Activated T-cell treated with anti-CD3 and anti-CD28 coated beads, Interleukin-2, amount 50 U/mL, for 72 hours (primary cell): ENCODE data around the gene PAAF1. TPM values are rescaled to one million over a fixed set of nuclear protein-coding genes. Genes with fewer than 3 reads are reported as not detected.

Source experiments
- ATAC-seq, 2 donors: fragments of 150-1000 bp; cut with Tn5 transposase; replicated peaks in 1 of 2; 2 replicates each; pipeline ENCODE4 v1.10.0; 2021; ENCODE audit warnings: moderate library complexity in 2 of 2, mild to moderate bottlenecking in 1 of 2
- DNase-seq, 2 donors: peaks; one replicate each; pipeline ENCODE4 v3.0.0; 2021 to 2022; ENCODE audit warnings: mixed read lengths in 1 of 2
- H3K27ac Mint-ChIP-seq: one replicate; pipeline ENCODE4 v1.8.0; 2022; ENCODE audit warnings: mild to moderate bottlenecking, moderate library complexity, mixed read lengths
- H3K27me3 Mint-ChIP-seq: one replicate; pipeline ENCODE4 v1.8.0; 2022; ENCODE audit warnings: low read depth, mixed read lengths
- H3K36me3 Mint-ChIP-seq, 2 donors: one replicate each; pipeline ENCODE4 v1.8.0; 2022; ENCODE audit warnings: mixed read lengths in 2 of 2, mild to moderate bottlenecking in 1 of 2; ENCODE audit not compliant: insufficient read depth in 2 of 2
- H3K4me1 Mint-ChIP-seq: one replicate; pipeline ENCODE4 v1.8.0; 2022; ENCODE audit warnings: low read depth, mixed read lengths
- H3K4me3 Mint-ChIP-seq, 2 donors: one replicate each; pipeline ENCODE4 v1.8.0; 2022; ENCODE audit warnings: mild to moderate bottlenecking in 2 of 2, mixed read lengths in 2 of 2, moderate library complexity in 2 of 2
- H3K9me3 Mint-ChIP-seq, 2 donors: one replicate each; pipeline ENCODE4 v1.8.0; 2022; ENCODE audit warnings: mixed read lengths in 2 of 2
- total RNA-seq, 2 donors: library from RNA; stranded (reverse); gene quantifications; one replicate each; pipeline ENCODE4 v1.2.3, GENCODE V29; 2022

The PAAF1 gene
- total RNA-seq, 2 donors from 2014 or later, result 36.8 to 38.9 TPM

DNA sequence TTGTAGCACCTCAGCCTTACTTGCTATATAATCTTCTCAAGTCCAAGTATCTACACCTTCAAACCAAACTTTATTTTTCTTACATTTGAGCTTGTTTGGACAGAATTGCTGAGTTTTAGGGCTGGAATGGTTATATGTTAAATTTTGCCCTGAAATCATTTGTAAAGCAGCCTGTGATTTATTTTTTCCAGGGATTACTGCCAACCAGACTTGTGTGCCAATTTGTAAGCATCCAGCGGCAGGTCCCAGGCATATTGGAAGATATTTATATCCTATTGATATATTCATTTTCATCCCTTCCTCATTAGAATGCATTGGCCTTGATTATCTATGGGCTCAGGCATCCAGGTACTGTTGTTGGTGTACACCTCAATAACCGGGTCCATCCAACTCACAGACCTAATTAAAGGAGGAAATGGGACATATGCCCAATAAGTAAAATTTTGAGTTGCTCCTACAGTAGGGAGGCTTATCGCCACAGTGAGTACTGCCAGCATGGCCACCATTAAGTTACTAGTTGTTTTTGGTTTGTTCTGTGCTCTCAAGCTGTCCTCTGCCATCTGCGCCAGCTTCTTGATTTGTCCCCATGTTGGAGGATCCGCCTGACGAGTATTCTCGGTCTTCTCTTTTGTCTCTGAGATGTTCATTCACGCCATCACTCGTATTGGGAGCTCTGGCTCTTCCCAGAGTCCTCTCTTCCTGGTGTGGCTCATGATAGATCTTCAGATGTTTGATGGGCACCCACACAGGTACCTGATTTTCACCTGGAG lies 64.2 kb downstream of the PAAF1 start:
- no peaks in the 10 kb centered on the region for H3K4me1 Mint-ChIP-seq
- H3K4me3 Mint-ChIP-seq, result no peak overlapping the region
- no peak overlapping the region for H3K27ac Mint-ChIP-seq
- H3K36me3 Mint-ChIP-seq, result peaks cover 3 to 10% of the 10 kb centered on the region in 2 donors
- no peak for ATAC-seq
- no peaks in the 10 kb centered on the region for H3K27me3 Mint-ChIP-seq
- DNase-seq, result no peak
- H3K9me3 Mint-ChIP-seq, result peaks cover 2 to 3% of the 10 kb centered on the region in 2 donors

DNA sequence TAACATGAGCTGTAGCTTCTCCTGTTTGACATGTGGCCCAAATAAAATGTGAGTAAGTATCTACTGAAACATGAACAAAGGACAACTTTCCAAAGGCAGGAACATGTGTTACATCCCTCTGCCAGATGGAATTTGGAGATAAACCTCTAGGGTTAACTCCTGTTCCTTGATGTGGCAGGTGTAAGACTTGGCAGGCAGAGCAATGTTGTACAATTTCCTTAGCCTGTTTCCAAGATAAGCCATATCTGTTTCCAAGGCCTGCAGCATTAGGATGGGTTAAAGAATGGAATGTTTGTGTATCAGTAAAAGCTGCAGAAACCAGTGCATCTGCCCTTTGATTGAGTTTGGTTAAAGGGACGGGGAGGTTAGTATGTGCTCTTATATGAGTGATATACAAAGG lies 65.2 kb downstream of the PAAF1 start:
- peaks cover 3 to 13% of the 10 kb centered on the region in 2 donors for H3K36me3 Mint-ChIP-seq
- no peaks in the 10 kb centered on the region for H3K4me1 Mint-ChIP-seq
- no peaks in the 10 kb centered on the region for H3K27me3 Mint-ChIP-seq
- peaks cover 2 to 3% of the 10 kb centered on the region in 2 donors for H3K9me3 Mint-ChIP-seq
- DNase-seq (no peak), ATAC-seq (no peak)
- no peak overlapping the region for H3K4me3 Mint-ChIP-seq
- H3K27ac Mint-ChIP-seq, result no peak overlapping the region

DNA sequence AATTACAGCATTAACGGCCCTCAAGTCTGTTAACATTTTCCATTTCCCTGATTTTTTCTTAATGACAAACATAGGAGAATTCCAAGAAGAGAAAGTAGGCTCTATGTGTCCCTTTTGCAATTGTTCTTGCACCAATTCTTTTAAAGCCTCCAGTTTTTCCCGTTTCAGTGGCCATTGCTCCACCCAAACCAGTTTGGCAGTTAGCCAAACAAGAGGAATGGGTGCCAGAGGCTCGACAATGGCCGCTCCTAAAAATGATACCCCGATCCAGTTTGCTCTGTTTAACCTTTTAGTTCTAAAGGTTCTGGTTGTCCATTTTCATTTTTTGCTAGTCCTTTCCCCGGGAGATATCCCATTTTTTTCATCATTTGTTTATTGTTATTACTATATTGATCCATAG lies 67.3 kb downstream of the PAAF1 start:
- H3K27me3 Mint-ChIP-seq, result no peaks in the 10 kb centered on the region
- H3K4me3 Mint-ChIP-seq, result no peak overlapping the region
- peaks cover 3 to 8% of the 10 kb centered on the region in 2 donors for H3K36me3 Mint-ChIP-seq
- peaks cover 2 to 3% of the 10 kb centered on the region in 2 donors for H3K9me3 Mint-ChIP-seq
- no peak overlapping the region for H3K27ac Mint-ChIP-seq
- ATAC-seq (no peak), DNase-seq (no peak)
- no peaks in the 10 kb centered on the region for H3K4me1 Mint-ChIP-seq

DNA sequence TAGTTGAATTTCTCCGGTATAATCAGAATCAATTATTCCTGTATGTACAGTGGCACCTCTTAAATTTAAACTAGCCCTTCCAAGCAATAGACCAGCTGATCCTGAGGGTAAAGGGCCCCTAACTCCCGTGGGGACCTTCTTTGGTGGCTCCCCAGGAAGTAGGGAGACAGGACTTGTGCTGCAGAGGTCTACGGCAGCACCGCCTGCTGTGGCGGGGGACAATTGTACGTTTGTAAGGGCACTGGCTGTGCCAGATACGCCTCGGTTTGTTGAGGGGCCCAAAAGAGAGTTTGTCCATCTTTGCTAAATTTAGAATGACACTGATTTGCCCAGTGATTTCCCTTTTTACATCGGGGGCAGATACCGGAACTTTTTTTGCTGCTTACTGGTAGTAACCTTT lies 68.1 kb downstream of the PAAF1 start:
- Mint-ChIP-seq H3K4me3 (no peak overlapping the region), H3K27ac (no peak overlapping the region), H3K4me1 (no peaks in the 10 kb centered on the region), H3K9me3 (peaks cover 2 to 3% of the 10 kb centered on the region in 2 donors), H3K36me3 (peaks cover 3 to 8% of the 10 kb centered on the region in 2 donors), H3K27me3 (no peaks in the 10 kb centered on the region)
- DNase-seq, result no peak
- ATAC-seq, result no peak

DNA sequence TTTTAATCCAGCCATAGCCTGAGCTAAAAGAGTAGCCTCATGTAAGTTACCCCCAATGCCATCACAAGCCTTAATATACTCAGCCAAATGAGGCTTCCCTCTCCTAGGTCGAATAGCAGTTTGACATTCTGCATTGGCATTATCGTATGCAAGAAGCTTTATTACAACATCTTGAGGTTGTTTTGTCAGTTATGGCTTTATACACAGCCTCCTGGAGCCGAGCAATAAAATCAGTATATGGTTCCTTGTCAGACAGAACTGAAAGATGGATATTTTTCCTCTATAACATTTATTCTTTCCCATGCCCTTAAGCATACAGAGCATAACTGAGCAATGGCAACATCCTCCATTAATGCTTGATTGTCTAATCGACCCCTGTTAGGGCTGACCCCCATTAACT lies 68.6 kb downstream of the PAAF1 start:
- no peak overlapping the region for H3K27ac Mint-ChIP-seq
- H3K9me3 Mint-ChIP-seq, result peaks cover 2 to 3% of the 10 kb centered on the region in 2 donors
- H3K4me1 Mint-ChIP-seq, result no peaks in the 10 kb centered on the region

DNA sequence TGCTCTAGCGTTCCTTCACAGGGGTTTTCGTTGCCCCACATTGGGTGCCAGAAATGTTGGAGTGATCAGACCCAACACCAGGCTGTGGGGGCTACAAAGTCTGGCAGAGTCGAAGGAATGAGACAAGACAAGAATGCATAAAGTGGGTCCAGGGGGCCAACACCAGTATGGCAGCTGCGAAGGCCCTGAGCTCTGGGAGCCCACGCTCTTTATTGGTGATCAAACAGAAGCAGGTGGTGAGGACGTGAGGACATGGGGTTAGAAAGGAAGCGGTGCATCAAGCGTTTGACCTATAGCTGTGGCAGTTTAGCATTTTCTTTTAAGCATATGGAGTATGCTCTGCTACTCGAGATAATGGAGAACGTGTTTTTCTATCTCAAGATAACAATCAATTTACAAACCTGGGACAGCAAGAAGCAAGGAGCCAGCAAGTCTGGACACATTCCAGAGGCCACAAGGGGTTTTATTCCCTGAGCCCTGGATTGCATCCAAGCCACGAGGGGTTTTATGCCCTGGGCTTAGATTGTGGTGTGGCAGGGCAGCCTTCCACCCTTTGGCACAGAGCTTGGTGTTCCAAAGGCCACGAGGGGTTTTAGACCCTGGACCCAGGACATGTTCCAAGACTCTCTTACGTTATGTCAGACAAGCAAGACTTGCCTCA lies 70.1 kb downstream of the PAAF1 start:
- Mint-ChIP-seq H3K4me3 (no peak overlapping the region), H3K9me3 (no peaks in the 10 kb centered on the region), H3K27ac (no peak overlapping the region), H3K27me3 (no peaks in the 10 kb centered on the region), H3K36me3 (peaks cover 0 to 3% of the 10 kb centered on the region in 2 donors), H3K4me1 (no peaks in the 10 kb centered on the region)
- ATAC-seq (no peak), DNase-seq (no peak)

More for the DNA sequence above, 68.6 kb downstream of the PAAF1 start:
- no peaks in the 10 kb centered on the region for H3K27me3 Mint-ChIP-seq
- no peak for DNase-seq
- H3K4me3 Mint-ChIP-seq, result no peak overlapping the region
- H3K36me3 Mint-ChIP-seq, result peaks cover 3 to 8% of the 10 kb centered on the region in 2 donors
- ATAC-seq, result no peak

DNA sequence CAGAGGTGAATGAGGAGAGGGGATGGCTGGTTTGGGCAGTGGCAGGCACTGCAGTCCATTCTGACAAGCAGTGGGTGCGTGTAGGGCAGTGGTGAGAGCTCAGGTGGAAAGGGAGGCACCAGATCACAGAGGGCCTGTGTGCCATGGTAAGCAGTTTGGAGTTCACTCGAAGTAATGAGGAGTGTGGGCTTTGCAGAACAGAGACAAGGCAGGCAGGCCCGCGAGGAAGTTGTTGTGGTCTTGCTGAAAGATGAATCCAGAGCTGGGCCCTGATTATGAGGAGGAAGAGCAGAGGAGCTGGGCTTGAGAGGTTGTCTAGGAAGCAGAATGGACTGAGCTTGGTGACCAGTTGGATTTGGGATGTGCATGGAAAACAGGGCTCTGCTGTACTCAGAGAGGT lies 72.4 kb downstream of the PAAF1 start:
- no peak overlapping the region for H3K4me3 Mint-ChIP-seq
- peaks cover 0 to 3% of the 10 kb centered on the region in 2 donors for H3K36me3 Mint-ChIP-seq

DNA sequence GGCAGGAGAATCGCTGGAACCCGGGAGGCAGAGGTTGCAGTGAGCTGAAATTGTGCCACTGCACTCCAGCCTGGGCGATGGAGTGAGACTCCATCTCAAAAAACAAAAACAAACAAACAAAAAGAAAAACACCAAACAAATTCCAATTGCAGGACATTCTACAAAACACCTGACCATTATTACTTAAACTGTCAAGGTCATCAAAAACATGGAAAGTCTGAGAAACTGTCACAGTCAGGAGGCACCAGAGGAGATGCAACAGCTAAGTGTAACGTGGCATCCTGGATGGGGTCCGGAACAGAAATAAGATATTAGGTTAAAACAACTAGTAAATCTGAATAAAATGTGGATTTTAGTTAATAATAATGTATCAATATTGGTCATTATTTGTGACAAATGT lies 73.1 kb downstream of the PAAF1 start:
- Mint-ChIP-seq H3K4me3 (no peak overlapping the region), H3K27ac (no peak overlapping the region), H3K4me1 (no peaks in the 10 kb centered on the region), H3K27me3 (no peaks in the 10 kb centered on the region), H3K9me3 (no peaks in the 10 kb centered on the region), H3K36me3 (peaks cover 0 to 3% of the 10 kb centered on the region in 2 donors)
- DNase-seq, result no peak
- no peak for ATAC-seq

More for the DNA sequence above, 72.4 kb downstream of the PAAF1 start:
- Mint-ChIP-seq H3K27me3 (no peaks in the 10 kb centered on the region), H3K27ac (no peak overlapping the region), H3K9me3 (no peaks in the 10 kb centered on the region), H3K4me1 (no peaks in the 10 kb centered on the region)
- ATAC-seq (no peak), DNase-seq (no peak)

DNA sequence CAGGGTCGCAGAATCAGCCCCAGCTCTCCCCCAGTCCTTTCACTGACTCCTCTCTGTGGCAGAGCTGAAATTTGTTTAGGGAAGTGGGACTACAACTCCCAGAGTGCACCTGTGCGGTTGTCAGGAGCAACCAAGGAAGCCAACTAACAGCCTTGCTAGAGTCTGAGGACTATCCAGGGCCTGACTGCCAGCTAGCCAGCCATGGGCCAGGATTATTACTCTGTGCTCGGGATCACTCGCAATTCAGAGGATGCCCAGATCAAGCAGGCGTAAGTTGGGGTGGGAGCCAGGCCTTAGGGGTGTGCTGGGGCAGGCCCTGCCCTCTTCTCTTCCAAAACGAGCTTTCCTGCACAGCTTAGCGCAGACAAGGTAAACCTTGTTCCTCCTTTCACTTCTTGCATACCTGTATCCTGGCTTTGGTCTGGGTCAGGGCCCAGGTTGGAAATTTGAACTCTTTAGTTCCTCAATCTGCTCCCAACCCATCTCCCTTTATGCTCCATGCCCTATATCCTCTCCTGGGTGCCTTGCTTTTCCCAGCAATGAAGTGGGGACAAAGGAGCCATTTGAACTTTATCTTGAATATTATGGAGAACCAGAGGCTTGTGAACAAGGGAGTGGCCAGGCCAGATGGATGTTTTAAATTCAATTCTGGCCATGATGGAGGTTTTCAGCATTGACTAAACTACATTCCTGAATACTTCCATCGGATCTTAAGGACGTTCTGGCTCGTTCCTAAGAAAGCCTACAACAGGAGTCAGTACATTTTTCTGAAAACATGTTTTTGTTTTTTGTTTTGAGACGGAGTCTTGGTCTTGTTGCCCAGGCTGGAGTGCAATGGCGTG lies 74.3 kb downstream of the PAAF1 start, which contains the start of gene DNAJB13:
DNAJB13 (plus strand) TSS at position 158 of the 842 bp plus-strand sequence; CDS start at position 202, 44 bp downstream.
- Mint-ChIP-seq H3K36me3 (peaks cover 0 to 3% of the 10 kb centered on the region in 2 donors), H3K27me3 (peaks cover 4% of the 10 kb centered on the region), H3K9me3 (no peaks in the 10 kb centered on the region), H3K4me1 (no peaks in the 10 kb centered on the region), H3K27ac (no peak within 1 kb of the TSS), H3K4me3 (no peak within 1 kb of the TSS)
- ATAC-seq (no peak), DNase-seq (no peak)

DNA sequence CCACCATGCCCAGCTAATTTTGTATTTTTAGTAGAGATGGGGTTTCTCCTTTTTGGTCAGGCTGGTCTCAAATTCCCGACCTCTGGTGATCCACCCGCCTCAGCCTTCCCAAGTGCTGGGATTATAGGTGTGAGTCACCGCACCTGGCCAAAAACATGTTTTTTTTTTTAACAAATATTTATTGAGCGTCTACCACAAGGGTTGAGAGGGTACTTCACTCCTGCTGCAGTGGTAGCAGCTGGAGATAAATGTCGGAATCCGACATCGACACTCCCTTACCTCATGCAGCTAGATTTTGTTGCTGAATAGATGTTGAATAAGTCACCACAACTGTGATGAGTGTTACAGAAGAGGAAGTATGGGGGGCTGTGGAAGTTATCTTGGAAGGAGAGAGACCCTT lies 75.0 kb downstream of the PAAF1 start:
- DNase-seq (no peak), ATAC-seq (no peak)
- no peaks in the 10 kb centered on the region for H3K9me3 Mint-ChIP-seq
- peaks cover 0 to under 1% of the 10 kb centered on the region in 2 donors for H3K36me3 Mint-ChIP-seq
- peaks cover 11% of the 10 kb centered on the region for H3K27me3 Mint-ChIP-seq
- H3K27ac Mint-ChIP-seq, result no peak overlapping the region
- H3K4me1 Mint-ChIP-seq, result no peaks in the 10 kb centered on the region
- no peak overlapping the region for H3K4me3 Mint-ChIP-seq

DNA sequence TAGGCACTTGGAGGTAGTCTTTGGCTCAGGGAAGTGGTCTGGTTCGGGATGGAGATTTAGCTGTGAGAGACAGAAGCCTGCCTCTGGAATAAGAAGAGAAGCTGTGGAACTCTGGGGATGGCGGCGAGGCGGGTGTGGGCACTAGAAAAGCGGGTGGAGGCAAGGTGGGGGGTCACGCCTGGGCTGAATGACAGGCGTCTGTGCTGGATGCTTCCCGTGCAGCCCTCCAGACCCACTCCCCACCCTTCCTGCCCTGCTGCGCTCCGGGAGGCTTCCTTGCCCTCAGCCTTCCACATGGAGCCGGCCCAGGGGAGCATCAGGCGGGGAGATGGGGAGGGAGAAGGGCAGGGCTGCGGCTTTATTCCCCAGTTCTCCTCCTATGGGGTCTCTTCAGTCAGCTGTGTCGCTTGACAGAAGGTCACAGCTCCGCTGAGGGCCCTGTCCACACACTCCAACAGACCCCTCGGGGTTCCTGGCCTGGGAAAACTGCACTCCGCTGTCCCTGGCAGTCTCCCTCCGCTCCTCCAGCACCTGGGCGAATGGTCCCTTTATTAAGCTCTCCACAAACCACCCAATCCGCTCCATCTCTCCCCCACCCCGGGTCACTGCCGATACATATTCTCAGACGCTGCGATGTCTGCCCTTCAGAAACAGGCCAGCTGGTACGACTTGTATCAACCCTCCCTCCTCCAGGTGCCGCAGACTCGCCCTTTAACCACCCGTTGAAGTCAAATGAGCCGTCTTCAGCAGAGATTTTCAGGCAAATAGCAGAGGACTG lies 80.3 kb downstream of the PAAF1 start:
- Mint-ChIP-seq H3K4me1 (no peaks in the 10 kb centered on the region), H3K27ac (no peak overlapping the region), H3K36me3 (no peaks in the 10 kb centered on the region), H3K9me3 (no peaks in the 10 kb centered on the region), H3K4me3 (peak overlapping the region in 1 of 2 donors; percentile 65), H3K27me3 (peaks cover 20% of the 10 kb centered on the region)
- ATAC-seq (peak in 1 of 2 donors; percentile 13), DNase-seq (no peak)

DNA sequence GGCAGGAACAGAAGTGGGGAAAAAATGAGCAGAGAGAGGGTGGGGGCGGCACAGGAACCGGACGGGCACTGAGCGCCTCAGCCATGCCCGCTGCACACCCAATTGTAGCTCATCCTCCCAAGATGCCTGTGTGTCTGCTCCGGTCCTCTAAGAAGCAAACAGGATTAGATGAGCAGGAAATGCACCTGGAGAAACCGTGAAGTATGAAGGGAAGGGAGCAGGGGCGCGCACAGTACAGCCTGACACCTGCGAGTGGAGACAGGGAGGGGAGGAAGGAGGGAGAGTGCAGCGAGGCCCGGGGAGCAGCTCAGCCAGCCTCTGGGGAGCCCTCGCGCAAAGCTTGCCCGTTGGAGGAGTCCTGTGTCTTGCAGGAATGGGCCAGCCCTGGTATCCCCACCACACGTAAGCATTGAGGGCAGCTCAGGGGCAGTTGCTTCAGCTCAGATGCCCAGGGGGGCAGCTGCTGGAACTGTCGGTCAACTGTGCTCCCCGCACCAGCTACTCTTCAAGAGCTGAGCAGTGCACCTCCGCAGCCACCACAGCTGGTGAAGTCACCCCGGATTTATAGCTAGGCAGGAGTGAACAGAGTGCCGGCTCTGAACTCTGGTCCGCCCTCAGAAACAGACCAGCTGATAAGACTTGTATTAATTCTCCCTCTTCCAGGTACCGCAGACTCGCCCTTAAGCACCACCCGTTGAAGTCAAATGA lies 81.0 kb downstream of the PAAF1 start:
- H3K4me3 Mint-ChIP-seq, result peak overlapping the region in 1 of 2 donors; percentile 65
- no peaks in the 10 kb centered on the region for H3K4me1 Mint-ChIP-seq
- ATAC-seq, result peak in 1 of 2 donors; percentile 36
- no peak overlapping the region for H3K27ac Mint-ChIP-seq
- no peaks in the 10 kb centered on the region for H3K36me3 Mint-ChIP-seq
- peaks cover 20% of the 10 kb centered on the region for H3K27me3 Mint-ChIP-seq
- DNase-seq, result no peak
- no peaks in the 10 kb centered on the region for H3K9me3 Mint-ChIP-seq
